IMR-90 (cell line): ENCODE data around the gene POM121L2. TPM values are rescaled to one million over a fixed set of nuclear protein-coding genes. Genes with fewer than 3 reads are reported as not detected.

Experiments used
- ATAC-seq: fragments of 200-7000 bp; cut with Tn5 transposase; 2 replicates; pipeline ENCODE4 v1.9.1; 2020; ENCODE audit warnings: low read depth, mild to moderate bottlenecking, moderate library complexity
- BruUV-seq: library from RNA; stranded (reverse); fragments of 400-500 nt; replicated peaks from 2 replicates; lab custom pipeline; 2021; lab: Mats Ljungman, UMichigan
- CTCF ChIA-PET: fragments of 300-600 bp; formaldehyde crosslinking; extraction: SDS; loops from one replicate; lab custom pipeline; 2021; ENCODE audit warnings: antibody characterized with exemption; lab: Yijun Ruan, JAX
- POLR2A ChIA-PET: fragments of 300-600 bp; sonication (Branson Sonifier 250); formaldehyde crosslinking; loops from one replicate; lab custom pipeline; 2022; ENCODE audit warnings: antibody characterized with exemption; ENCODE audit not compliant: unreplicated experiment; lab: Charles Lee
- DNase-seq: peaks from one replicate; pipeline ENCODE4 v3.0.0; 2013
- H2AFZ ChIP-seq: replicated peaks from 2 replicates; pipeline ENCODE3; 2013; ENCODE audit warnings: low read length, mild to moderate bottlenecking; ENCODE audit not compliant: poor library complexity
- H2AK5ac ChIP-seq: 2 replicates; pipeline ENCODE4 v1.6.1; 2013; ENCODE audit warnings: low read depth, low read length, inconsistent platforms
- H2AK9ac ChIP-seq: replicated peaks from 2 replicates; pipeline ENCODE3; 2013; ENCODE audit warnings: mild to moderate bottlenecking, low read depth, low read length, moderate library complexity; ENCODE audit not compliant: poor library complexity
- H2BK120ac ChIP-seq: 2 replicates; pipeline ENCODE4 v1.6.1; 2013; ENCODE audit warnings: low read depth, low read length, inconsistent platforms
- H2BK15ac ChIP-seq: 3 replicates; pipeline ENCODE4 v1.6.1; 2013; ENCODE audit warnings: low read depth, low read length, inconsistent platforms
- H2BK20ac ChIP-seq: 2 replicates; pipeline ENCODE4 v1.6.1; 2013; ENCODE audit warnings: low read depth, mild to moderate bottlenecking, inconsistent platforms, low read length, moderate library complexity
- H2BK5ac ChIP-seq: 2 replicates; pipeline ENCODE4 v1.6.1; 2013; ENCODE audit warnings: mild to moderate bottlenecking, low read depth, low read length, inconsistent platforms; ENCODE audit not compliant: poor library complexity, severe bottlenecking
- H3K14ac ChIP-seq: replicated peaks from 2 replicates; pipeline ENCODE4 v1.6.1; 2013; ENCODE audit warnings: low read depth, low read length, inconsistent platforms
- H3K18ac ChIP-seq: 2 replicates; pipeline ENCODE4 v1.6.1; 2013; ENCODE audit warnings: low read depth, low read length, control low read depth
- H3K23ac ChIP-seq: 2 replicates; pipeline ENCODE4 v1.6.1; 2013; ENCODE audit warnings: low read depth, low read length, inconsistent platforms
- H3K27ac ChIP-seq: 2 replicates; pipeline ENCODE4 v1.5.1; 2013; ENCODE audit warnings: mild to moderate bottlenecking, control low read depth, low read length; ENCODE audit not compliant: insufficient read depth
- H3K27me3 ChIP-seq: 2 replicates; pipeline ENCODE4 v1.6.1; 2013; ENCODE audit warnings: low read length; ENCODE audit not compliant: control insufficient read depth, insufficient read depth
- H3K36me3 ChIP-seq: 2 replicates; pipeline ENCODE4 v1.6.1; 2013; ENCODE audit warnings: low read length, mixed read lengths; ENCODE audit not compliant: control insufficient read depth, insufficient read depth
- H3K4ac ChIP-seq: 2 replicates; pipeline ENCODE4 v1.6.1; 2013; ENCODE audit warnings: low read depth, low read length, inconsistent platforms
- H3K4me1 ChIP-seq: 2 replicates; pipeline ENCODE4 v1.6.1; 2013; ENCODE audit warnings: low read length, mixed read lengths; ENCODE audit not compliant: control insufficient read depth, insufficient read depth
- H3K4me2 ChIP-seq: 2 replicates; pipeline ENCODE4 v1.6.1; 2013; ENCODE audit warnings: low read depth, mild to moderate bottlenecking, control low read depth, low read length, moderate library complexity
- H3K4me3 ChIP-seq: 2 replicates; pipeline ENCODE4 v1.5.1; 2013; ENCODE audit warnings: low read depth, mild to moderate bottlenecking, control low read depth, low read length, moderate library complexity; ENCODE audit not compliant: insufficient read depth
- H3K56ac ChIP-seq: 2 replicates; pipeline ENCODE4 v1.6.1; 2013; ENCODE audit warnings: low read length, inconsistent platforms; ENCODE audit not compliant: insufficient read depth; ENCODE audit errors: extremely low read depth
- H3K79me1 ChIP-seq, 2 experiments: 2 replicates each; pipeline ENCODE4 v1.6.1; 2013; ENCODE audit warnings: low read length in 2 of 2, inconsistent platforms in 1 of 2, low read depth in 1 of 2
- H3K9ac ChIP-seq: 2 replicates; pipeline ENCODE4 v1.6.1; 2013; ENCODE audit warnings: low read depth, low read length, control low read depth
- H3K9me1 ChIP-seq: 2 replicates; pipeline ENCODE4 v1.6.1; 2013; ENCODE audit warnings: low read length, inconsistent platforms; ENCODE audit not compliant: insufficient read depth
- H3K9me3 ChIP-seq: 2 replicates; pipeline ENCODE4 v1.6.1; 2013; ENCODE audit warnings: low read length; ENCODE audit not compliant: control insufficient read depth, insufficient read depth
- H4K20me1 ChIP-seq: 2 replicates; pipeline ENCODE4 v1.6.1; 2013; ENCODE audit warnings: low read length, inconsistent platforms; ENCODE audit not compliant: insufficient read depth
- H4K5ac ChIP-seq: 2 replicates; pipeline ENCODE4 v1.6.1; 2013; ENCODE audit warnings: mild to moderate bottlenecking, low read depth, low read length, control low read depth
- H4K8ac ChIP-seq, 2 experiments: 2 replicates each; pipeline ENCODE4 v1.6.1; 2013; ENCODE audit warnings: low read depth in 2 of 2, low read length in 2 of 2, control low read depth in 1 of 2, inconsistent platforms in 1 of 2
- H4K91ac ChIP-seq: 2 replicates; pipeline ENCODE4 v1.6.1; 2013; ENCODE audit warnings: low read depth, low read length, inconsistent platforms; ENCODE audit not compliant: insufficient read depth
- BHLHE40 ChIP-seq: fragments of 150-350 bp; IDR thresholded peaks from 2 replicates; pipeline ENCODE4 v1.6.1; 2016; ENCODE audit warnings: mild to moderate bottlenecking, low read depth, low read length
- CEBPB ChIP-seq: IDR thresholded peaks from 2 replicates; pipeline ENCODE4 v1.6.1; 2012; ENCODE audit warnings: low read depth, low read length, improper control_type of control experiment
- CHD1 ChIP-seq: IDR thresholded peaks from 2 replicates; pipeline ENCODE4 v1.6.1; 2012; ENCODE audit warnings: low read depth, low read length, improper control_type of control experiment
- MAFK ChIP-seq: IDR thresholded peaks from 2 replicates; pipeline ENCODE4 v1.6.1; 2012; ENCODE audit warnings: low read depth, low read length, improper control_type of control experiment
- MXI1 ChIP-seq: IDR thresholded peaks from 2 replicates; pipeline ENCODE4 v1.6.1; 2012; ENCODE audit warnings: low read depth, mild to moderate bottlenecking, low read length, moderate library complexity, borderline replicate concordance
- NFE2L2 ChIP-seq: fragments of 150-350 bp; IDR thresholded peaks from 2 replicates; pipeline ENCODE4 v1.6.1; 2016; ENCODE audit warnings: low read depth, mild to moderate bottlenecking, low read length
- POLR2A ChIP-seq: IDR thresholded peaks from 2 replicates; pipeline ENCODE4 v1.6.1; 2012; ENCODE audit warnings: mild to moderate bottlenecking, low read depth, low read length
- RAD21 ChIP-seq: IDR thresholded peaks from 2 replicates; pipeline ENCODE4 v1.6.1; 2012; ENCODE audit warnings: low read length, improper control_type of control experiment
- RCOR1 ChIP-seq: IDR thresholded peaks from 2 replicates; pipeline ENCODE4 v1.6.1; 2012; ENCODE audit warnings: mild to moderate bottlenecking, low read length, improper control_type of control experiment; ENCODE audit not compliant: insufficient replicate concordance
- RFX5 ChIP-seq: IDR thresholded peaks from 2 replicates; pipeline ENCODE4 v1.8.0; 2012; ENCODE audit warnings: low read depth, mild to moderate bottlenecking, low read length, moderate library complexity
- SMC3 ChIP-seq: fragments of 150-350 bp; IDR thresholded peaks from 2 replicates; pipeline ENCODE4 v1.6.1; 2016; ENCODE audit warnings: low read depth, mild to moderate bottlenecking, antibody characterized with exemption, low read length, moderate library complexity
- dilution Hi-C: fragments of 300-500 bp; cut with HindIII; formaldehyde crosslinking; loops from one replicate; pipeline ENCODE4 v1.14.3; 2018; ENCODE audit warnings: low sequenced_read_pairs; ENCODE audit not compliant: unreplicated experiment
- in situ Hi-C: fragments of 300-500 bp; cut with MboI; formaldehyde crosslinking; loops from 3 replicates; pipeline ENCODE4 v1.14.3; 2019; ENCODE audit warnings: low sequenced_read_pairs, inconsistent platforms, mixed read lengths
- intact Hi-C: fragments of 100-400 bp; cut with micrococcal nuclease; formaldehyde crosslinking; loops from 2 replicates; pipeline ENCODE4 v1.10.0; 2022
- polyA plus RNA-seq, 3 experiments: library from polyadenylated mRNA; depleted of rRNA; stranded (reverse); fragments of >200 nt; gene quantifications; 2 replicates each; pipeline ENCODE4 v1.2.3, GENCODE V29; 2012; ENCODE audit warnings: low replicate concordance in 1 of 3
- total RNA-seq: library from RNA; depleted of rRNA; stranded (reverse); fragments of >200 nt; gene quantifications from 2 replicates; pipeline ENCODE4 v1.2.3, GENCODE V29; 2012
- TF ChIP-seq, protein P1 (sequence below): conservative IDR thresholded peaks from 2 replicates; pipeline ENCODE4 v1.5.1; 2012; ENCODE audit warnings: mild to moderate bottlenecking, low read depth, low read length, improper control_type of control experiment
- TF ChIP-seq, protein P2 (sequence below): fragments of 150-350 bp; IDR thresholded peaks from 2 replicates; pipeline ENCODE4 v1.6.1; 2017; ENCODE audit warnings: mild to moderate bottlenecking, antibody characterized with exemption, low read length, low read depth
- TF ChIP-seq, protein P3 (sequence below): fragments of 150-350 bp; IDR thresholded peaks from 2 replicates; pipeline ENCODE4 v1.6.1; 2016; ENCODE audit warnings: low read depth, mild to moderate bottlenecking, low read length, moderate library complexity, borderline replicate concordance

POM121L2 gene
- total and polyA plus RNA-seq, 2 of the 4 experiments (the other 2 are of a cell fraction), result not detected

DNA sequence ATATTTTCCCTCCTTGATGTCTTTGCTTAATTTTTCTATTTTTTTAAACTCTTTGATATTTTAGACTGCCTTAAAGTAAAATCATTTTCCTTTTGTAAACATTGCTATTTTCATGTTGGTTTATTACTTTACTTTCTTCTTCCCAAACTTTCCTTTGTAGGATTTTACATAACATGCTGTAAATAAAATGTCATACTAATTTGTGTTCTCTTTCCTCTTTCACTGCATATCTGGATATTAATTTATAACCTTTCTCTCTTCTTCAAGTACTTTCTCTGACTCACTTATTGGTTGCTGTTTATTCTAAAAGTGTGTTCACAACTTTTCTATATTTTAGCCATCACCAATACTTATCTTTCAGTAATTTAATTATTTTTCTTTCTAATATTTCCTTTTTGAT, 9.3 kb upstream of the POM121L2 start:
- Histone ChIP-seq H3K4me1 (no peaks in the 10 kb centered on the region), H3K4me3 (no peak overlapping the region), H3K36me3 (no peaks in the 10 kb centered on the region), H2AK5ac (no peak overlapping the region), H3K56ac (no peak overlapping the region), H3K23ac (no peak overlapping the region), H3K9me1 (no peaks in the 10 kb centered on the region), H4K5ac (no peak overlapping the region), H2BK20ac (no peak overlapping the region), H4K20me1 (no peaks in the 10 kb centered on the region), H3K27me3 (no peaks in the 10 kb centered on the region), H2BK15ac (no peak overlapping the region), H3K27ac (no peak overlapping the region), H4K8ac (no peak overlapping the region), H2BK120ac (no peak overlapping the region), H3K4ac (no peak overlapping the region), H4K91ac (no peak overlapping the region), H3K14ac (no peak overlapping the region), H3K79me1 (no peaks in the 10 kb centered on the region), H2AFZ (no peak overlapping the region), H2AK9ac (no peak overlapping the region), H3K18ac (no peak overlapping the region), H2BK5ac (no peak overlapping the region), H3K9me3 (no peaks in the 10 kb centered on the region), H3K4me2 (no peak overlapping the region), H3K9ac (no peak overlapping the region)
- ChIA-PET CTCF (no interaction called here), POLR2A (no interaction called here)
- dilution Hi-C loops, result no loop called here
- intact Hi-C loops, result no loop called here
- ATAC-seq (no peak), DNase-seq (no peak)
- no TSS peak for BruUV-seq
- no peak for TF ChIP-seq RCOR1
- no peak for TF ChIP-seq CEBPB
- TF ChIP-seq POLR2A, result no peak
- TF ChIP-seq SMC3, result no peak
- no peak for TF ChIP-seq MAFK
- TF ChIP-seq, protein P1, sequence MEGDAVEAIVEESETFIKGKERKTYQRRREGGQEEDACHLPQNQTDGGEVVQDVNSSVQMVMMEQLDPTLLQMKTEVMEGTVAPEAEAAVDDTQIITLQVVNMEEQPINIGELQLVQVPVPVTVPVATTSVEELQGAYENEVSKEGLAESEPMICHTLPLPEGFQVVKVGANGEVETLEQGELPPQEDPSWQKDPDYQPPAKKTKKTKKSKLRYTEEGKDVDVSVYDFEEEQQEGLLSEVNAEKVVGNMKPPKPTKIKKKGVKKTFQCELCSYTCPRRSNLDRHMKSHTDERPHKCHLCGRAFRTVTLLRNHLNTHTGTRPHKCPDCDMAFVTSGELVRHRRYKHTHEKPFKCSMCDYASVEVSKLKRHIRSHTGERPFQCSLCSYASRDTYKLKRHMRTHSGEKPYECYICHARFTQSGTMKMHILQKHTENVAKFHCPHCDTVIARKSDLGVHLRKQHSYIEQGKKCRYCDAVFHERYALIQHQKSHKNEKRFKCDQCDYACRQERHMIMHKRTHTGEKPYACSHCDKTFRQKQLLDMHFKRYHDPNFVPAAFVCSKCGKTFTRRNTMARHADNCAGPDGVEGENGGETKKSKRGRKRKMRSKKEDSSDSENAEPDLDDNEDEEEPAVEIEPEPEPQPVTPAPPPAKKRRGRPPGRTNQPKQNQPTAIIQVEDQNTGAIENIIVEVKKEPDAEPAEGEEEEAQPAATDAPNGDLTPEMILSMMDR, result no peak
- TF ChIP-seq MXI1, result no peak
- no peak for TF ChIP-seq BHLHE40
- TF ChIP-seq CHD1, result no peak
- TF ChIP-seq NFE2L2, result no peak
- TF ChIP-seq RAD21, result no peak
- no peak for TF ChIP-seq RFX5
- TF ChIP-seq, protein P2, sequence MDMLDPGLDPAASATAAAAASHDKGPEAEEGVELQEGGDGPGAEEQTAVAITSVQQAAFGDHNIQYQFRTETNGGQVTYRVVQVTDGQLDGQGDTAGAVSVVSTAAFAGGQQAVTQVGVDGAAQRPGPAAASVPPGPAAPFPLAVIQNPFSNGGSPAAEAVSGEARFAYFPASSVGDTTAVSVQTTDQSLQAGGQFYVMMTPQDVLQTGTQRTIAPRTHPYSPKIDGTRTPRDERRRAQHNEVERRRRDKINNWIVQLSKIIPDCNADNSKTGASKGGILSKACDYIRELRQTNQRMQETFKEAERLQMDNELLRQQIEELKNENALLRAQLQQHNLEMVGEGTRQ, result no peak
- TF ChIP-seq, protein P3, sequence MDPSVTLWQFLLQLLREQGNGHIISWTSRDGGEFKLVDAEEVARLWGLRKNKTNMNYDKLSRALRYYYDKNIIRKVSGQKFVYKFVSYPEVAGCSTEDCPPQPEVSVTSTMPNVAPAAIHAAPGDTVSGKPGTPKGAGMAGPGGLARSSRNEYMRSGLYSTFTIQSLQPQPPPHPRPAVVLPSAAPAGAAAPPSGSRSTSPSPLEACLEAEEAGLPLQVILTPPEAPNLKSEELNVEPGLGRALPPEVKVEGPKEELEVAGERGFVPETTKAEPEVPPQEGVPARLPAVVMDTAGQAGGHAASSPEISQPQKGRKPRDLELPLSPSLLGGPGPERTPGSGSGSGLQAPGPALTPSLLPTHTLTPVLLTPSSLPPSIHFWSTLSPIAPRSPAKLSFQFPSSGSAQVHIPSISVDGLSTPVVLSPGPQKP, result no peak
- in situ Hi-C loops, result no loop called here
